GM18505 (cell line): ENCODE measurements around the gene TRAK1.
A peak's percentile ranks its signal among the peaks of the same experiment; 100 is the strongest.

ENCODE experiments used
- ATAC-seq: cut with Tn5 transposase; IDR thresholded peaks from one replicate; pipeline ENCODE4 v1.9.1; 2021; ENCODE audit not compliant: unreplicated experiment
- POLR2A ChIP-seq: IDR thresholded peaks from 4 replicates; pipeline ENCODE4 v1.6.1; 2011; ENCODE audit warnings: borderline replicate concordance; ENCODE audit not compliant: insufficient read depth, insufficient read length; ENCODE audit errors: extremely low read depth

Gene TRAK1

DNA sequence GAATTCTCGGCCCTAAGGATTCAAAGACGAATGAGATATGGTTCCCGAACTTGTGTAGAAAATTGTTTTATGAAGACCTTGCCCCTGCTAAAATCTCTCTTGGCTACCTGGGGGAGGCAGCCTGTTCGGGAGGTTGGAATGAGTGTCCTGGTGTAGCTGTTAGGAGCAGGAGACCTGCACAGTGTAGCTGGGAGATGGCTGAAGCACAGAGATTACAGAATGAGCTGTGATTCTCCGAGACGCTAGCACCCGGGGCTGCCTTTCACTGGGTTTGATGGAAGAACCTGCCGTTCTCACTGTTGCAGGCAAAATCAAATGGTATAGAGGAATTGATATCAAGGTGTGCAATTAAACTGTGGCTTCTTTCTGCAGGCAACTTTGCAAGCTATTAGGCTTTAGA is 68.0 kb downstream of the TRAK1 start:
- ATAC-seq: no peak
- TF ChIP-seq POLR2A: no peak

DNA sequence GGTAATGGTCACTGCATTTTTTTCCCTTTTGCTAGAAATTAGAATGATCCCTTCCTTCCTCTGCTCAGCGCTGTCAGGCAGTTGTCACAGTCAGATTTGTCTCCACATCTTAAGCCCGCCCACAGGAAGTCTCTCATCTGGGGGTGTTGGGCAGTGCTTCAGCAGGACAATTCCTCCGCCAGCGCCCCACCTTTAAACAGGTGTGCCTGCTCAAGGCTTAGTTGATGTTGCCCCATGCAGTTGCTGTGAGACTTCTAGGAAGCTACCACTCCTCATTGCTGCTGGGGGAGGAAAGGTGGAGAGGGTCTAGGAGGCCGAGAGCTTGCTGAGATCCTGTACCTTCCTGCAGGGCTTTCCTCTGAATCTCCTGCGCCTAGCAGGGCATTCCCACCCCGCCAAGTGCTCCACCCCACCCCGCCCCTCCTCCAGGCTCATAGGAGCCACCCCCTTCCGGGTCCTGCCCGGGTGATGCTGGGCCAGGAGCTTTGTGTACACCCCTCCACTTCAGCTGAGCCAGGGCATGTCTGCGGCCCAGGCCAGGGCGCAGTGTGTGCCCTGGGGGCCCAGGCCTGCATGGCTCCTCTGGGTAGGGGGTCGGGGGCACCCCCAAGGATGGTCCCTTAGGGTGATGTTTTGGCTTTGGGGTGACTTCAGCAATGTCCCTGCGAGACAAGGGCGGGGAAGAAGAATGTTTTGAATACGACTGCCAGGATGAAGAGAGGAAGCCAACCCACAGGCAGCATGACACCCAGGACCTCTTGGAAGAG is 68.7 kb downstream of the TRAK1 start:
- TF ChIP-seq POLR2A: no peak
- peak; percentile 69 for ATAC-seq

DNA sequence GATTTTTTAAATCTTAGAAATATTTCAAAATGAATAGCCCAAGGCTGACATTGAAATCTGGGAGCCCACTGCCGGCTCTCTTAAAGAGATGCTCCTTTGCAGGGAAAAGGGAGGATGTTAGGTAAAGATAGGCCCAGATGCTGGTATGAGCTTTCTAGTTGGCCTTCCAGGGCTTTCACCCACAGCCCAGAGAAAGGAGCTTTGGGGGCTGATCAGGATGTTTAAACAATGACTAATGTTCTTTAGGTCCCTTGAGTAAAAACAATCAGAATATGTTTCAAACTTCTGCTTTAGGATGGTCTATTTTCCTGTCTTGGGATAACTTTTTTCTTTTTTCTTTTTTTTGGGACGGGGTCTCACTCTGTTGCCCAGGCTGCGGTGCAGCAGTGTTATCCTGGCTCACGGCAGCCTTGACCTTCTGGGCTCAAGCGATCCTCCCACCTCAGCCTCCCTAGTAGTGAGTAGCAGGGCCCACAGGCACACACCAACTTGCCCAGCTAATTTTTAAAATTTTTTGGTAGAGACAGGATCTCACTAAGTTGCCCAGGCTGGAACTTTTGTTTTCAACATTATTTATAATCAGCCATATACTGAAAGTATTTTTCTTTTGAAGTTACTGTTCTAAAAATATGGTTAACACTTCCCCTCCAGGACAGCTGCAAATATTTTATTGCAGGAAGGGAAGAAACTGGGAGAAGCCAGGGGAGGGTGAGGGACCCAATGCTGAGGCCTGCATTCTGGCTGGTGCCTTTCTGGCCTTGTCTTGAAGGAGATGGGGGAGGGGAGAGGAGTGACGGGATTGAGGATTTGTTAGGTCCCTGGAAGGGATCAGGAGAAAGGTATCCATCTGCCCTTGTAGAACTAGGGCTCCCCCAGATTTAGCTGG is 70.1 kb downstream of the TRAK1 start:
- ATAC-seq: no peak
- no peak for TF ChIP-seq POLR2A

DNA sequence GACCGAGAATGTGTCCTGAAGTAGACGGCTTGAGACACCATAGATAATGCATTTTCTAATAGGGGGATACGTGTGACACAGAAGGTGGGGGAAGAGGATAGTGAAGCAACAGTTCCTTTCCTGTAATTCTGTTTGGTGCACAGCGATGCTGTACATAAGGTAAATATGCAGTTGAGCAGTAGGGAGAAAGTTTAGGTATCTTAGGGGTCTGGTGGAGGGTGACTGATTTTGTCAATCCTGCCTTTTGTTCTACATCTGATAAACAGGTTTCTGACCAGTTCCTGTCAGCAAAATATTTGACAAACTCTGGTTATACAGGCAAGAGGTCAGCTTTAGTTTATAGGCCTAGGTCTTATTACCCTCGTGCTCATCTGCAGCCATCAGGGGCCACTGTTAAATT is 71.3 kb downstream of the TRAK1 start:
- TF ChIP-seq POLR2A: no peak
- no peak for ATAC-seq

DNA sequence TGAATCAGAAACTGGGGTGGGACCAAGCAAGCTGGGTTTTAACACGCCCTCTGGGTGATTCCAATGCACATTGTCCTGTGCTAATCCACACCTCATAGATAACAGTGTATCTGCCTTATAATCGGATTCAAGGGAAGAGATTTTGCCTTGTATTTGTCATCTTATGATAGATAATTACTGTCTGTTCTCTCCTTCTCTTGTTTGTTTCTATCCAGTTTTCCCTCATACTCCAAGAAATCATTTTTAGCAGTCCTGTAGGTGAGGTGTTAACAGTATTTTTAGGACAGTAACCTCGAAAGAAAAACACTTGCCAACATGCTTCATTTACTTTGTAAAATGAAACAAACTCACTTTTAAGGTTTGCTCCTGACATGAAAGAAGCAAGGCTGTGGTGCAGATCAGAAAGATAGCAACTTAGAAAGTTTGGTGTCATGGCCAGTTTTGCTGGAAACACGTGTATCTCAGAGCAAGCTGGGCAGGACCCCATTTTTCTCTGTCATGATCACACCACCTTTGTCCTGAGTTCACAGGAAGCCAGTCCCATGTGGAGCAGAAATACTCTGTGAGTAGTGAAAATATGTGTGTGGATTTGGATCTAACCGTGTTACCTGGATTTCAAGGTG is 72.6 kb downstream of the TRAK1 start:
- no peak for ATAC-seq
- TF ChIP-seq POLR2A: no peak

DNA sequence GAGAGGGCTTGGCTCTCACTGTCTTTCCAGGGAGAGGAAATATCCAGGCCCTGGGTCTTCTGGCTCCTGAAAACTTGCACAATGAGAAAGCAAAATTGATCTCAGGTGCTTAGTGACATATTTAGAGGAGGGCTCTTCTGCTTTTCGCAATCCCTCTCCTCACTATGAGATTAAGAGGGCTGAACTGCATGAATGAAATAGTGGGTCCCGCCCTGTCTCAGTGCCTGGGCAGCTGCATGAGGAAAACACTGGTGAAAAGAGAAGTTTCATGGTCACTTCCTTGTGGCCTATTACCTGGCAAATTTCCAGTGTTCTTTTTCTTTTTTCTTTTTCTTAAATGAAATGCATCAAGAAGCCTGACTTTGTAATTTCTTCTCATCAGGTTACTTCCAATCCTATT is 73.5 kb downstream of the TRAK1 start:
- no peak for TF ChIP-seq POLR2A
- ATAC-seq: no peak

DNA sequence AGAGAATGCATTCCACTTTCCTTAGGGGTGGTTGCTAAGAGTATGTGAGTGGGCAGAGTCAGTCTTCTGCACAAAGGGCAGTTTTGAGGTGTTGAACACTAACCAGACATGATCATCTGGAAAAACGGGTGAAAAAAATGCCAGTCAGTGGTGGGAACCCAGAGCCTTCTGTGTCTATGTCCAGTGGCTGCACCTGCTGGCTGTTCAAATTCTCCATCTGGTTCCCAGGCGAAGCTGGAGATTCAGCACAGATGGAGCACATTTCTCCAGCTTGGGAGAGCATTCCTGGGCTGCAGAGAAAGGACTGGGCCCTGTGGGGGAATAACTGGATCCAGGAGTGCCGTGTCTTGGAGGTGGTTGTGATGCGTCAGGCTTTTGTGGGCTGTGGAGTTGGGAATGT is 74.1 kb downstream of the TRAK1 start:
- ATAC-seq: no peak
- no peak for TF ChIP-seq POLR2A

DNA sequence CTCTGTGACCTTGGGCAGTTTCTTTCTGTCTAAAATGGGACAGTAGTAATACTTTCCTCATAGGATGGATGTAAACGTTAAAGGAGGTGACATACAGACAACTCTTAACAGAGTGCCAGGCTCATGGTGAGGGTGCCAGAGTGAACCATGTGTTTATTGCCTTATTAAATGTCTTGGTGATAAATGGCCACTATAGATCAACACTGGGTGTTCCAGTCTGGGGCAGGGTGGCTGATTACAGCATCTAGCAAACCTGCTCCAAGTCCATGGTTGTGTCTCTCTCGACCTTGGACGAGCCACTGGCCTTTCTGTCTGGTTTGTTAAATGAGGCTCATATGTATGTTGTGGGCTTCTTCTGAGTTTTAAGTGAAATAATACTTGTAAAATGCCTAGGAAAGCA is 75.1 kb downstream of the TRAK1 start:
- TF ChIP-seq POLR2A: no peak
- ATAC-seq: no peak

DNA sequence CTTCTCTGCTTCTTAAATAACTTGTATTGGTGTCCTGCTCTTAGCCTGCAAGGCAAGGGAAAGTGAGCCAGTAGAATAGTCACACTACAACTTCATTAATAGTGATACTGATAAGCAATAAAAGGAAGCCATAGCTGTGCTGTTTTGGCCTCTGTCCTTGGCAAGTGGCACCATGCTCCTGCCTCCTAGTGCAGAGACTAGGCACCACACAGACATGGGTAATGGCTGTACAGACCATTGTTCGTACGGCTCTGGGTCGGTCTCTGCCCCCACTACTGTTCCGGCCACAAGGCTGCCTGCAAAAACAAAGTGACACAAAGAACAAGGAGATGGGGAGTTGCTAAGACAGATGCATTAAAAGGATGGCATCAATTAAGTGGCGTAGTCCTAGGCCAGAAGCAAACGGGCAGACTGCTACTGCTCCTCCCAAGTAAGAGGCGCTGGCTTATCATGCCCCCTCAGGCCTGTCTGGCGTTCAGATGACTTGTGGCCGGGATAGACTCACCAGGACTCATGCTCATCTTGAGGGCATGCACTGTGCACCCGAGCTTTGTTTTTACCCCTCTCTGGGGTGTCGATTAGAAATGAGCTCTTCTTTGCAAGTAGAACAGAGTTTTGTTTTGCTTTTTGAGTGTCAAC is 75.6 kb downstream of the TRAK1 start:
- no peak for ATAC-seq
- no peak for TF ChIP-seq POLR2A

DNA sequence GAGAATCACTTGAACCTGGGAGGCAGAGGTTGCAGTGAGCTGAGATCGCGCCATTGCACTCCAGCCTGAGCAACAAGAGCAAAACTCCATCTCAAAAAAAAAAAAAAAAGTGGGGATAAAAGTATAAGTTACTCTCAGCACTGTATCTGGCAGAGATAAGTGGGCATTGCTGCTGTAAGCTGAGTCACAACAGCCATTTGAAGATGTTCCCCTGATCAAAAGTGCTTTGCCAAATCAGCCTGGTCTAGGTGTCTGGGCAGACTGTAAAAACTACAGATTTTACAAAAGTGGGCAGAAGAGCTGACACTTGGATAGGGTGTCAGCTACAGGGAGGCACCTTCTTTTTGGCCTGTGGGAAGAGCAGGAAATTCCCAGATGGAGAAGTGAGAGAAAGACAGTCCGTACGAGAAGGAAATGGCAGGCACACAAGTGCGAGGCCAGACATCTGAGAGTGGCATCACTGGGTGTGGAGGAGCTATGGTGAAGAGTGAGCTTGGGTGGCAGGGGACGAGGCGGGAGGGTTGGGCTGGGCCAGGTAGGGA is 78.5 kb downstream of the TRAK1 start:
- no peak for TF ChIP-seq POLR2A

DNA sequence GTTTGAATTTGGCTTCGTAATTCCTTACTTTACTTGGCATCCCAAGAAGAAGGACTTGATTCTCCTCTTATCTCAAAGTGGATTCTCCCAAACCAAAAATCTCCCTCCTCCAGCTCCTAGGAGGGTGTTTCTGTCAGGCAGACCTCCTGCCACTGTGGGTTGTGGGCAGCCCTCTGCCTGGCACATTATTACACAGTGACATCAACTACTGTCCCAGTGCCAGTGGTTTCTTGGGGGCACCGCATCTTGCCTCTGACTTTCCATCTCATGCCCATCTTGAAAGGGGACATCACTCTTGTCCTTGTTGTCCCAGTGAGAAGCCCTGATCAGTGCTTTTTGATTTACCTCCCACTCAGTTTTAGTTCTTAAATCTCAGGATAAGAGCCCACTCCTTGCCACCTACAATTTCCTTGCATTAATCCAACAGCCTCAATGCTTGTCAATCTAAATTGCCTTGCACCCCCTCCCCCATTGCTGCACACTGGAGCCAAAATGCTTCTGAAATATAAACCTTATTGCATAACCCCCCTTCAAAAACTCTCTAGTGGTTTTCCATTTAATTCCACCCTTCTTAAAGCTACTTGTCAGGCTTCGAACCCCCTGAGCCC is 81.0 kb downstream of the TRAK1 start:
- no peak for ATAC-seq
- no peak for TF ChIP-seq POLR2A

More for the DNA sequence above, 78.5 kb downstream of the TRAK1 start:
- ATAC-seq: no peak

DNA sequence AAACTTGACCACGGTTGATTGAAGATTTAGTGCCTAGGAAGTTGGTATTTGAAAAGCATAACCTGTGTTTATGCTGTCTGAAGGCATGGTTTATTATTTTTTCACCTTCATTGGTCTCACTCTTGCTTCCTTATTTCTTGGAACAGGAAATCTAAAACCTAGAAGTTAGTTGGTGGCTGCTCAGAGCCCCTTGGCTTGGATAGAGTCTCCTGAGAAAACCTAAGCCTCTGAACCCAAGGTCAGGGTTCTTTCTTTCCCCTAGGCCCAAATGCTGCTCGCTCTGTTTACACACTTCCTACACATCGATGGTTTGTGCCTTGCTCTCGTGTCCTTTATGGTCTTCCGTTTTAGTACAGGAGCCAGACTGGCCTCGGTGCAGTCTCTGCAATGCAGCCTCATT is 82.2 kb downstream of the TRAK1 start:
- ATAC-seq: no peak
- no peak for TF ChIP-seq POLR2A

DNA sequence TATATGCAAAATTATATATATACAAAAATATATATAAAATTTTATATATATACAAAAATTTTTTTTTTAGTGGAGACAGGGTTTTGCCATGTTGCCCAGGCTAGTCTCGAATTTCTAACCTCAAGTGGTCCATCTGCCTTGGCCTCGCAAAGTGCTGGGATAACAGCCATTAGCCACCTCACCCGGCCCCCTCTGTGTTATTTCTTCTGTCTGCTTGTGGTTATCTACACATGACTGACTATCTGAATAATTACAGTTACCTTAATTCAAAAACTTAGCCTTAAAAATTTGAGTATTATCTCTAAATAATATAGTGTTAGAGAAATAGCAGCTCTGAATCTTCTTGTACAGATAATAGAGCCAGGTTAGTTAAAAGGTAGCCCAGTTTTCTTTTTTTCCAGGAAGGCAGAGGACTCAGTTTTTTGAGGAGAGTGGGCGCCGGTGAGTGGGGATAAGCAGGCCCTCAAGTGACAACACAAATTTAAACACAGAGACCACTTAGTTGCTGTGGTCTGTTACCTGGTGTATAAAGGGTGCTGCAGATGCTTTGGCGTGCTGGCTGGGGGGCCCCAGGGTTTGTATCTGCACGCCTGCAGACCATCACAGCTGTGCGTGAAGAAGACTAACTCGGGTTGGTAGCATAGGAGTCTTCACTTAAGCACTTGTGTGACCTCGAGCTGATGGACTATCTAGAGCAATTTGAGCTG is 83.7 kb downstream of the TRAK1 start:
- no peak for TF ChIP-seq POLR2A
- ATAC-seq: no peak
